ENCODE results near the gene SH2D4B. TPM values are rescaled to one million over a fixed set of nuclear protein-coding genes. Genes with fewer than 3 reads are reported as not detected.

SH2D4B gene
- polyA plus RNA-seq, 1 donor from 2014 or later, result 1.4 TPM

GRCh38 chr10:80685355-80685754, 147.7 kb downstream of the SH2D4B start:
- TF ChIP-seq REST (IDR thresholded peaks at IDR 0.05; ENCODE audit: borderline replicate concordance), result no peak
- no peak for TF ChIP-seq MXI1 (conservative IDR thresholded peaks at IDR 0.05; ENCODE audit: poor library complexity, severe bottlenecking)
- TF ChIP-seq RAD21 (conservative IDR thresholded peaks at IDR 0.05), result no peak
- no peak for TF ChIP-seq POLR2AphosphoS5 (IDR thresholded peaks at IDR 0.05)
- TF ChIP-seq SMC3 (conservative IDR thresholded peaks at IDR 0.05; ENCODE audit: poor library complexity), result no peak
- TF ChIP-seq, protein P1, sequence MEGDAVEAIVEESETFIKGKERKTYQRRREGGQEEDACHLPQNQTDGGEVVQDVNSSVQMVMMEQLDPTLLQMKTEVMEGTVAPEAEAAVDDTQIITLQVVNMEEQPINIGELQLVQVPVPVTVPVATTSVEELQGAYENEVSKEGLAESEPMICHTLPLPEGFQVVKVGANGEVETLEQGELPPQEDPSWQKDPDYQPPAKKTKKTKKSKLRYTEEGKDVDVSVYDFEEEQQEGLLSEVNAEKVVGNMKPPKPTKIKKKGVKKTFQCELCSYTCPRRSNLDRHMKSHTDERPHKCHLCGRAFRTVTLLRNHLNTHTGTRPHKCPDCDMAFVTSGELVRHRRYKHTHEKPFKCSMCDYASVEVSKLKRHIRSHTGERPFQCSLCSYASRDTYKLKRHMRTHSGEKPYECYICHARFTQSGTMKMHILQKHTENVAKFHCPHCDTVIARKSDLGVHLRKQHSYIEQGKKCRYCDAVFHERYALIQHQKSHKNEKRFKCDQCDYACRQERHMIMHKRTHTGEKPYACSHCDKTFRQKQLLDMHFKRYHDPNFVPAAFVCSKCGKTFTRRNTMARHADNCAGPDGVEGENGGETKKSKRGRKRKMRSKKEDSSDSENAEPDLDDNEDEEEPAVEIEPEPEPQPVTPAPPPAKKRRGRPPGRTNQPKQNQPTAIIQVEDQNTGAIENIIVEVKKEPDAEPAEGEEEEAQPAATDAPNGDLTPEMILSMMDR (IDR thresholded peaks at IDR 0.05; ENCODE audit: poor library complexity, severe bottlenecking), result no peak
- TF ChIP-seq EZH2 (IDR thresholded peaks at IDR 0.05; ENCODE audit: borderline replicate concordance, insufficient read depth, low read length, poor library complexity, severe bottlenecking), result no peak
- no peak for TF ChIP-seq EP300 (conservative IDR thresholded peaks at IDR 0.05; ENCODE audit: poor library complexity, severe bottlenecking)
- no peak for TF ChIP-seq TAF1 (IDR thresholded peaks at IDR 0.05; ENCODE audit: low read depth)
- H3K79me2 ChIP-seq (replicated peaks; ENCODE audit: insufficient read depth, low read length), result no peaks in the 10 kb centered on the region
- no peaks in the 10 kb centered on the region for H4K20me1 ChIP-seq (ENCODE audit: insufficient read depth)
- H3K4me3 ChIP-seq (ENCODE audit: low read length), result no peak overlapping the region
- no peaks in the 10 kb centered on the region for H3F3A ChIP-seq (ENCODE audit: insufficient read depth, low read length, poor library complexity, severe bottlenecking)
- H3K36me3 ChIP-seq (ENCODE audit: insufficient read depth, low read length), result no peaks in the 10 kb centered on the region
- H3K9ac ChIP-seq (ENCODE audit: low read length), result no peak overlapping the region
- H3K4me2 ChIP-seq (ENCODE audit: low read length), result no peak overlapping the region
- H2AFZ ChIP-seq (ENCODE audit: low read depth, low read length), result no peak overlapping the region
- H3K27ac ChIP-seq (ENCODE audit: low read length), result no peak overlapping the region
- no peaks in the 10 kb centered on the region for H3K27me3 ChIP-seq (ENCODE audit: insufficient read depth, low read depth, low read length)
- no peaks in the 10 kb centered on the region for H3K9me2 ChIP-seq (ENCODE audit: insufficient read depth, low read length)
- H3K9me3 ChIP-seq (ENCODE audit: low read length), result no peaks in the 10 kb centered on the region

- Histone ChIP-seq H3K27ac (ENCODE audit: low read length) (no peak overlapping the region), H3F3A (ENCODE audit: insufficient read depth, low read length, poor library complexity, severe bottlenecking) (no peaks in the 10 kb centered on the region), H3K27me3 (ENCODE audit: insufficient read depth, low read depth, low read length) (no peaks in the 10 kb centered on the region), H3K36me3 (ENCODE audit: insufficient read depth, low read length) (no peaks in the 10 kb centered on the region), H4K20me1 (ENCODE audit: insufficient read depth) (no peaks in the 10 kb centered on the region), H2AFZ (ENCODE audit: low read depth, low read length) (no peak overlapping the region), H3K79me2 (replicated peaks; ENCODE audit: insufficient read depth, low read length) (no peaks in the 10 kb centered on the region), H3K9me2 (ENCODE audit: insufficient read depth, low read length) (no peaks in the 10 kb centered on the region), H3K9ac (ENCODE audit: low read length) (no peak overlapping the region), H3K4me3 (ENCODE audit: low read length) (no peak overlapping the region), H3K9me3 (ENCODE audit: low read length) (no peaks in the 10 kb centered on the region), H3K4me2 (ENCODE audit: low read length) (no peak overlapping the region)
- no peak for TF ChIP-seq EZH2 (IDR thresholded peaks at IDR 0.05; ENCODE audit: borderline replicate concordance, insufficient read depth, low read length, poor library complexity, severe bottlenecking)
- no peak for TF ChIP-seq EP300 (conservative IDR thresholded peaks at IDR 0.05; ENCODE audit: poor library complexity, severe bottlenecking)
- no peak for TF ChIP-seq RAD21 (conservative IDR thresholded peaks at IDR 0.05)
- TF ChIP-seq, protein P1 (IDR thresholded peaks at IDR 0.05; ENCODE audit: poor library complexity, severe bottlenecking), result no peak
- TF ChIP-seq REST (IDR thresholded peaks at IDR 0.05; ENCODE audit: borderline replicate concordance), result no peak
- no peak for TF ChIP-seq TAF1 (IDR thresholded peaks at IDR 0.05; ENCODE audit: low read depth)
- TF ChIP-seq SMC3 (conservative IDR thresholded peaks at IDR 0.05; ENCODE audit: poor library complexity), result no peak
- no peak for TF ChIP-seq MXI1 (conservative IDR thresholded peaks at IDR 0.05; ENCODE audit: poor library complexity, severe bottlenecking)
- no peak for TF ChIP-seq POLR2AphosphoS5 (IDR thresholded peaks at IDR 0.05)
These were observed 149.2 kb downstream of the SH2D4B start for GRCh38 chr10:80686734-80687475.
